Chondrocyte (in vitro differentiated cells): Measurements from ENCODE around the gene COL25A1. TPM values are rescaled to one million over a fixed set of nuclear protein-coding genes. Genes with fewer than 3 reads are reported as not detected.

ENCODE experiments used
- DNase-seq: peaks from one replicate; pipeline ENCODE4 v3.0.0; 2021; ENCODE audit warnings: mixed read lengths, low spot score
- H3K27ac Mint-ChIP-seq: one replicate; pipeline ENCODE4 v1.8.0; 2021; ENCODE audit warnings: mild to moderate bottlenecking, moderate library complexity, mixed read lengths; ENCODE audit not compliant: unreplicated experiment
- H3K27me3 Mint-ChIP-seq: 2 replicates; pipeline ENCODE4 v1.8.0; 2021; ENCODE audit warnings: low read depth, mixed read lengths
- H3K36me3 Mint-ChIP-seq: 2 replicates; pipeline ENCODE4 v1.8.0; 2021; ENCODE audit warnings: low read depth, mixed read lengths
- H3K4me1 Mint-ChIP-seq: 2 replicates; pipeline ENCODE4 v1.8.0; 2021; ENCODE audit warnings: low read depth, mild to moderate bottlenecking, mixed read lengths
- H3K4me3 Mint-ChIP-seq: one replicate; pipeline ENCODE4 v1.8.0; 2021; ENCODE audit warnings: mild to moderate bottlenecking, moderate library complexity, mixed read lengths; ENCODE audit not compliant: unreplicated experiment
- H3K9me3 Mint-ChIP-seq: 2 replicates; pipeline ENCODE4 v1.8.0; 2021; ENCODE audit warnings: low read depth, mixed read lengths
- total RNA-seq: library from RNA; stranded (reverse); gene quantifications from 3 replicates; pipeline ENCODE4 v1.2.1, GENCODE V29; 2021
- TF ChIP-seq, protein P1 (sequence below): fragments of 200-600 bp; sonication (generic); IDR thresholded peaks from 2 replicates; pipeline ENCODE4 v1.5.0; 2021; ENCODE audit warnings: antibody characterized with exemption, mild to moderate bottlenecking, moderate library complexity

Gene COL25A1
- total RNA-seq, 1 donor from 2014 or later: 0.45 TPM

DNA sequence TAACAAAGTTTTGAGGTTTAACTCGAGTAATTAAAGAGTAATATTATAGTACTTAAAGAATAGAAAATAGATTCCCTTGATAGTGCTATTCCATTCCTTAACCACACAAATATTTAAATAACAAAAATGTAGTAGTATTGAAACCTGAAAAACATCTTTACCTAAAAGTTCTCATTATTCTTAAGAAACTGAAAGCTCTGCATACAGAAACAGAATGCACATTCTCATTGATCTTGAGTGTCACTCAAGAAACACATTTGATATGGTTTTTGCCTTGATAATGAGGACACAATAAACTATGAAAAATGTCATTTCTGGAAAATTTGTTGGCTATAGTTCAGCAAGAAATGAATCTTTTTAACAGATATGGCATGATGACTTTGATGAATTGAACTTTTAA is 268.5 kb downstream of the COL25A1 start:
- H3K4me1 Mint-ChIP-seq: no peaks in the 10 kb centered on the region
- no peak overlapping the region for H3K27ac Mint-ChIP-seq
- no peaks in the 10 kb centered on the region for H3K36me3 Mint-ChIP-seq
- TF ChIP-seq, protein P1, sequence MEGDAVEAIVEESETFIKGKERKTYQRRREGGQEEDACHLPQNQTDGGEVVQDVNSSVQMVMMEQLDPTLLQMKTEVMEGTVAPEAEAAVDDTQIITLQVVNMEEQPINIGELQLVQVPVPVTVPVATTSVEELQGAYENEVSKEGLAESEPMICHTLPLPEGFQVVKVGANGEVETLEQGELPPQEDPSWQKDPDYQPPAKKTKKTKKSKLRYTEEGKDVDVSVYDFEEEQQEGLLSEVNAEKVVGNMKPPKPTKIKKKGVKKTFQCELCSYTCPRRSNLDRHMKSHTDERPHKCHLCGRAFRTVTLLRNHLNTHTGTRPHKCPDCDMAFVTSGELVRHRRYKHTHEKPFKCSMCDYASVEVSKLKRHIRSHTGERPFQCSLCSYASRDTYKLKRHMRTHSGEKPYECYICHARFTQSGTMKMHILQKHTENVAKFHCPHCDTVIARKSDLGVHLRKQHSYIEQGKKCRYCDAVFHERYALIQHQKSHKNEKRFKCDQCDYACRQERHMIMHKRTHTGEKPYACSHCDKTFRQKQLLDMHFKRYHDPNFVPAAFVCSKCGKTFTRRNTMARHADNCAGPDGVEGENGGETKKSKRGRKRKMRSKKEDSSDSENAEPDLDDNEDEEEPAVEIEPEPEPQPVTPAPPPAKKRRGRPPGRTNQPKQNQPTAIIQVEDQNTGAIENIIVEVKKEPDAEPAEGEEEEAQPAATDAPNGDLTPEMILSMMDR: no peak
- H3K9me3 Mint-ChIP-seq: no peaks in the 10 kb centered on the region
- no peaks in the 10 kb centered on the region for H3K27me3 Mint-ChIP-seq
- H3K4me3 Mint-ChIP-seq: no peak overlapping the region
- no peak for DNase-seq

DNA sequence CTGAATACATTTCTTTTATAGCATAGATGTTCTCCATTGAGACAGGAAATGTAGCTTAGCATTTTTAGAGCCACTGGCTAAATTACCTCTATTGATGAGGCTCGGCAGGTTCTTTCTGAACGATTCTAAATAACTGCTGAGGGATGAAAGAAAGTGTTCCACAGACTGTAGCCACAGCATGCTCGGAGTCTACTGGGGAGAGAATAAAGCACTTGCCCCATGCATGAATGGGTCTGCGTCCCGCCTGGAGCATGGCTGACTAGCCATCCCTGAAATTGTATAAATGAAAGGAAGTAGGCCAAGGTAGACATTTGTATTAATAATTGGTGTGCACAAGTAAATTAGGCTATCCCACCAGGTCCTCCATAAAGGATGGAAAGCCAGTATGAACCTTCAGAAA is 269.8 kb downstream of the COL25A1 start:
- no peak for DNase-seq
- no peaks in the 10 kb centered on the region for H3K36me3 Mint-ChIP-seq
- H3K4me1 Mint-ChIP-seq: no peaks in the 10 kb centered on the region
- H3K9me3 Mint-ChIP-seq: no peaks in the 10 kb centered on the region
- H3K27me3 Mint-ChIP-seq: no peaks in the 10 kb centered on the region
- no peak overlapping the region for H3K4me3 Mint-ChIP-seq
- no peak overlapping the region for H3K27ac Mint-ChIP-seq
- TF ChIP-seq, protein P1: no peak

DNA sequence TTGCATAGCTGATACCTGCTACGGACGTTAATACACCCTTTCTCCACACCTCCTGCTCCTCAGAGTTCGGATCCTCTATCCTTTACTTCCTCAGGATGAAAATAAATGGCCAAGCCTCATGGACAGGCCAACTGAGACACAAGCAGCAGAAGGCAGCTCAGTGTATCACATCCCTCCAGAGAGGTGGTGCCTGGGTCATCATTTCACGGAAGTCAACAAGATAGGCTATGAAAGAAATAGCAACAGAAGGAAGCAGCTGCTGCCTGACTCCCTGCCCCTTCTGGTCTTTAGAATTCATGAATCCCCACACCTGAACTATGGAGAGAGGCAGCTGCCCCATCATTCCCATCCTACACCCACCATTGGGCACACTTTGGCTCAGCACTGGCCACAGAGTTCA is 272.5 kb downstream of the COL25A1 start:
- TF ChIP-seq, protein P1: no peak
- H3K27me3 Mint-ChIP-seq: no peaks in the 10 kb centered on the region
- no peaks in the 10 kb centered on the region for H3K9me3 Mint-ChIP-seq
- no peak overlapping the region for H3K4me3 Mint-ChIP-seq
- no peak overlapping the region for H3K27ac Mint-ChIP-seq
- H3K4me1 Mint-ChIP-seq: no peaks in the 10 kb centered on the region
- DNase-seq: no peak
- H3K36me3 Mint-ChIP-seq: no peaks in the 10 kb centered on the region

DNA sequence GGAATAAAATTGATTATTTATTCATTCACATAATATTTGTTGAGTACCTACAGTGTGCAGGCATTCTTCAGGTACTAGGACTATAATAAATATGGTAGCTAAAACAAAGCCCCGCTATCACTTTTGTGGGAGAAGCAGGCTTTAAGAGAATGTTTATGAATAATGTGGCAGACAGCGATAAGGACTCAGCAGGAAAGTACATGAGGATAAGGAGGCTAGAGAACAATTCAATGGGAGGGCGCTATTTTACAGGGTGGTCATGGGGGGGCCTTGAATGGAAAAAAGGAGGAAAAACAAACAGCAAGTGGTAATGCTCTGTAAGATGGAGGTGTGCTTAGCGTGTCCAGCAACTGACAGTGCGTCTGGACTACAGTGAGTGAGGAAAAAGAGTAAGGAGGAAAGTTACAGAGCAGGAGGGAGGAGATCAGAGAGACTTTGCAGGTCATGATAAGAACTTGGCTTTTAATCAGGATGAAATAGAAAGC is 275.4 kb downstream of the COL25A1 start:
- TF ChIP-seq, protein P1: no peak
- no peak overlapping the region for H3K27ac Mint-ChIP-seq
- no peak overlapping the region for H3K4me3 Mint-ChIP-seq
- peaks cover 9% of the 10 kb centered on the region for H3K9me3 Mint-ChIP-seq
- DNase-seq: no peak
- no peaks in the 10 kb centered on the region for H3K4me1 Mint-ChIP-seq
- H3K27me3 Mint-ChIP-seq: no peaks in the 10 kb centered on the region
- H3K36me3 Mint-ChIP-seq: peaks cover under 1% of the 10 kb centered on the region

DNA sequence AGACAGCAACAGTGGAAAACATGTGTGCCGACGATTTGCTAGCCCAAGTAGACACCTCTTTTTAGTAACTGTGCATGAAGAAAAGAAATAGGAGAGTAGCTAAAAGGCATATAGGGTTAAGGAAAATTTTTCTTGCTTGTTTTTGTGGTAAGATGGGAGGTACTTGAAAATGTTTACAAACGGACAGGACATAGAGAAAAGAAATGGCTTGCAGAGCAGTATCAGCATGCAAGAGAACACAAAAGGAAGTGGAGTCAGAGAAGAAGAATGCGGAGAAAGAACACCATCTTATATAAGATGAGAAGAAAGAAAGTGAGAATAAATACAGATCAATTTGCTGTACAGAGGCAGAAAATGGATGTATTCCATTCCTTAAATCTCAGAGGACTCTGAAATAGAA is 275.9 kb downstream of the COL25A1 start:
- no peak for DNase-seq
- no peaks in the 10 kb centered on the region for H3K4me1 Mint-ChIP-seq

More for the DNA sequence above, 275.9 kb downstream of the COL25A1 start:
- TF ChIP-seq, protein P1: no peak
- peaks cover 12% of the 10 kb centered on the region for H3K9me3 Mint-ChIP-seq
- H3K36me3 Mint-ChIP-seq: peaks cover 4% of the 10 kb centered on the region
- no peaks in the 10 kb centered on the region for H3K27me3 Mint-ChIP-seq
- no peak overlapping the region for H3K27ac Mint-ChIP-seq
- no peak overlapping the region for H3K4me3 Mint-ChIP-seq
